Measurements from ENCODE around the gene MYOM1. TPM values are rescaled to one million over a fixed set of nuclear protein-coding genes. Genes with fewer than 3 reads are reported as not detected.
"Not testable (repeated sequence)": the region's sequence is repeated elsewhere in the genome, so short reads cannot be mapped to it uniquely, and the experiment has no call there.

MYOM1 gene
- total RNA-seq, 1 donor from 2014 or later = 0.57 TPM

DNA sequence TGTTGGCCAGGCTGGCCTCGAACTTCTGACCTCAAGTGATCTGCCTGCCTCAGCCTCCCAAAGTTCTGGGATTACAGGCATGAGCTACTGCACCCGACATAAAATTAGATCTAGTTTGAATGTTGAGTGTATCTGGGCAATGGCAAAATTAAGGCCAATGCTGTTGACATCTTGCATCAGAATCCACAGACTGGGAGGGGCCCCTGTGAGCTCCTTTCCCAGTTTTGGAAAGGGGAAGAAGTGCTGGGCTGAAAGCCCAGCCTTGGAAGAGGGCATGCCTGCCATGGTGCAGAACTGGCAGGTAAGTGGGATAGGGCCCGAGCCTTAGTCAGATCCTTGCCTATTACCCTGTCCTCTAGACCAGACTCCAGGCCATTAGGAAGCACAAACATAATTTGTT lies 4.5 kb upstream of the MYOM1 start:
- no peaks in the 10 kb centered on the region for H3K36me3 ChIP-seq (ENCODE audit: insufficient read depth, low read length)
- no peak overlapping the region for H2AFZ ChIP-seq (ENCODE audit: low read depth, low read length)
- Mint-ChIP-seq H3K27ac (ENCODE audit: unreplicated experiment) (no peak overlapping the region), H3K4me3 (ENCODE audit: unreplicated experiment) (no peak overlapping the region), H3K9me3 (ENCODE audit: unreplicated experiment) (no peaks in the 10 kb centered on the region), H3K4me1 (ENCODE audit: low read depth, unreplicated experiment) (peaks cover 2% of the 10 kb centered on the region), H3K27me3 (ENCODE audit: low read depth, unreplicated experiment) (peaks cover 7% of the 10 kb centered on the region), H3K36me3 (ENCODE audit: low read depth, unreplicated experiment) (peaks cover 2% of the 10 kb centered on the region)
- no peak overlapping the region for H3K9ac ChIP-seq (ENCODE audit: low read length)
- TF ChIP-seq CTCF (IDR thresholded peaks at IDR 0.05; ENCODE audit: insufficient read depth, low read depth, low read length) (no peak), EZH2 (IDR thresholded peaks at IDR 0.05; ENCODE audit: insufficient read depth, low read length) (no peak)
- H3K27ac ChIP-seq (ENCODE audit: low read depth, low read length) = no peak overlapping the region
- H3K4me1 ChIP-seq (ENCODE audit: insufficient read depth, low read length) = no peaks in the 10 kb centered on the region
- no peak overlapping the region for H3K4me3 ChIP-seq (ENCODE audit: insufficient read depth, low read depth, low read length)
- no peak for FAIRE-seq
- DNase-seq (ENCODE audit: low read depth) = no peak
- no peak overlapping the region for H3K4me2 ChIP-seq (ENCODE audit: low read length)
- H3K79me2 ChIP-seq (ENCODE audit: insufficient read depth, low read length) = no peaks in the 10 kb centered on the region
- H4K20me1 ChIP-seq (ENCODE audit: insufficient read depth, low read length) = no peaks in the 10 kb centered on the region
- no peaks in the 10 kb centered on the region for H3K9me3 ChIP-seq (ENCODE audit: insufficient read depth, low read depth, low read length)
- no peaks in the 10 kb centered on the region for H3K27me3 ChIP-seq (ENCODE audit: insufficient read depth, low read length)

DNA sequence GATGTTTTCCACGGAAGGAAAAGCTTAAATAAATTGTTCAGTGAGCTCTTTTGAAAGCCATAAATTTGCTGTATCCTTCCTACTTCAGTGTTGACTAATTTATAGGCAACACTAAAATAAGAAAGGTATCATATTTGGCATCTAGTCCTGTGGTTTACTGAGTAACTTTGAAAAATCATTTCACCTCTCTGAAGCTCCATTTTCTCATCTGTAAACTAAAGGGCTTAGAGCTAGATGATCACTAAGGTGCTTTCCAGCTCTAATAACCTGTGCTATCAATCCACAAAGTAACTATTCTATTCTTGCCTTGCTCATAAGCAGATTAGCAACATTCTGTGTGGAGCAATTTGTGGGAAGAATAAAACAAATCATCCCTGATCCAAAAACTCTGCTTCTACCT lies 3.6 kb upstream of the MYOM1 start:
- no peaks in the 10 kb centered on the region for H3K27me3 ChIP-seq (ENCODE audit: insufficient read depth, low read length)
- H3K9ac ChIP-seq (ENCODE audit: low read length) = no peak overlapping the region
- H3K27ac ChIP-seq (ENCODE audit: low read depth, low read length) = no peak overlapping the region
- Mint-ChIP-seq H3K27me3 (ENCODE audit: low read depth, unreplicated experiment) (peaks cover 7% of the 10 kb centered on the region), H3K27ac (ENCODE audit: unreplicated experiment) (no peak overlapping the region), H3K4me1 (ENCODE audit: low read depth, unreplicated experiment) (peaks cover 2% of the 10 kb centered on the region), H3K36me3 (ENCODE audit: low read depth, unreplicated experiment) (peaks cover 2% of the 10 kb centered on the region), H3K9me3 (ENCODE audit: unreplicated experiment) (no peaks in the 10 kb centered on the region), H3K4me3 (ENCODE audit: unreplicated experiment) (no peak overlapping the region)
- H3K79me2 ChIP-seq (ENCODE audit: insufficient read depth, low read length) = no peaks in the 10 kb centered on the region
- H3K4me3 ChIP-seq (ENCODE audit: insufficient read depth, low read depth, low read length) = no peak overlapping the region
- H2AFZ ChIP-seq (ENCODE audit: low read depth, low read length) = no peak overlapping the region
- no peak for TF ChIP-seq EZH2 (IDR thresholded peaks at IDR 0.05; ENCODE audit: insufficient read depth, low read length)
- no peak for TF ChIP-seq CTCF (IDR thresholded peaks at IDR 0.05; ENCODE audit: insufficient read depth, low read depth, low read length)
- H4K20me1 ChIP-seq (ENCODE audit: insufficient read depth, low read length) = no peaks in the 10 kb centered on the region
- no peaks in the 10 kb centered on the region for H3K9me3 ChIP-seq (ENCODE audit: insufficient read depth, low read depth, low read length)
- no peak overlapping the region for H3K4me2 ChIP-seq (ENCODE audit: low read length)
- FAIRE-seq (no peak), DNase-seq (ENCODE audit: low read depth) (no peak)
- no peaks in the 10 kb centered on the region for H3K4me1 ChIP-seq (ENCODE audit: insufficient read depth, low read length)
- H3K36me3 ChIP-seq (ENCODE audit: insufficient read depth, low read length) = no peaks in the 10 kb centered on the region

- TF ChIP-seq CTCF (IDR thresholded peaks at IDR 0.05; ENCODE audit: insufficient read depth, low read depth, low read length) (no peak), EZH2 (IDR thresholded peaks at IDR 0.05; ENCODE audit: insufficient read depth, low read length) (no peak)
- H3K4me3 ChIP-seq (ENCODE audit: insufficient read depth, low read depth, low read length) = no peak overlapping the region
- Mint-ChIP-seq H3K4me1 (ENCODE audit: low read depth, unreplicated experiment) (peaks cover 4% of the 10 kb centered on the region), H3K27me3 (ENCODE audit: low read depth, unreplicated experiment) (peaks cover 6% of the 10 kb centered on the region), H3K27ac (ENCODE audit: unreplicated experiment) (no peak overlapping the region), H3K4me3 (ENCODE audit: unreplicated experiment) (no peak overlapping the region), H3K9me3 (ENCODE audit: unreplicated experiment) (no peaks in the 10 kb centered on the region), H3K36me3 (ENCODE audit: low read depth, unreplicated experiment) (peaks cover 3% of the 10 kb centered on the region)
- no peak for FAIRE-seq
- no peaks in the 10 kb centered on the region for H3K36me3 ChIP-seq (ENCODE audit: insufficient read depth, low read length)
- no peak overlapping the region for H3K27ac ChIP-seq (ENCODE audit: low read depth, low read length)
- H3K9ac ChIP-seq (ENCODE audit: low read length) = no peak overlapping the region
- no peaks in the 10 kb centered on the region for H3K9me3 ChIP-seq (ENCODE audit: insufficient read depth, low read depth, low read length)
- H3K79me2 ChIP-seq (ENCODE audit: insufficient read depth, low read length) = no peaks in the 10 kb centered on the region
- no peak for DNase-seq (ENCODE audit: low read depth)
- no peaks in the 10 kb centered on the region for H3K27me3 ChIP-seq (ENCODE audit: insufficient read depth, low read length)
- H2AFZ ChIP-seq (ENCODE audit: low read depth, low read length) = no peak overlapping the region
- no peak overlapping the region for H3K4me2 ChIP-seq (ENCODE audit: low read length)
- H3K4me1 ChIP-seq (ENCODE audit: insufficient read depth, low read length) = peaks cover 2% of the 10 kb centered on the region
- no peaks in the 10 kb centered on the region for H4K20me1 ChIP-seq (ENCODE audit: insufficient read depth, low read length)
Observed at GRCh38 chr18:3221496-3221895, 1.7 kb upstream of the MYOM1 start.

DNA sequence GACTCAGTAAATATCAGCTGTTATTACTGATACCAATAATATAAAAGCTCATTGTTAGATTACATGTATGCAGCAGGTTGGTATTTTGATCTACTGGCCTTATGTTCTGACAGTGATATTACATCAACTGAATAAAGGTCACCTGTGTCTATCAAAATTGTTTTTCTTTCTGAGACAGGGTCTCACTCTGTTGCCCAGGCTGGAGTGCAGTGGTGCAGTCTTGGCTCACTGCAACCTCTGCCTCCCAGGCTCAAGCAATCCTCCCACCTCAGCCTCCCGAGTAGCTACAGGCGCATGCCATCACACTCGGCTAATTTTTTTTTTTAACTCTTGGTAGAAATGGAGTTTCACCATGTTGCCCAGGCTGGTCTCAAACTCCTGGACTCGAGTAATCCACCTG lies 1.1 kb upstream of the MYOM1 start:
- H3K9me3 ChIP-seq (ENCODE audit: insufficient read depth, low read depth, low read length); H3K36me3 Mint-ChIP-seq (ENCODE audit: low read depth, unreplicated experiment); H3K9me3 Mint-ChIP-seq (ENCODE audit: unreplicated experiment); H3K4me3 ChIP-seq (ENCODE audit: insufficient read depth, low read depth, low read length); H3K27ac ChIP-seq (ENCODE audit: low read depth, low read length); H3K9ac ChIP-seq (ENCODE audit: low read length); H3K27me3 Mint-ChIP-seq (ENCODE audit: low read depth, unreplicated experiment); H2AFZ ChIP-seq (ENCODE audit: low read depth, low read length); H3K4me3 Mint-ChIP-seq (ENCODE audit: unreplicated experiment); H3K4me1 Mint-ChIP-seq (ENCODE audit: low read depth, unreplicated experiment); H3K79me2 ChIP-seq (ENCODE audit: insufficient read depth, low read length); H3K4me1 ChIP-seq (ENCODE audit: insufficient read depth, low read length); H3K4me2 ChIP-seq (ENCODE audit: low read length); DNase-seq (ENCODE audit: low read depth); H3K36me3 ChIP-seq (ENCODE audit: insufficient read depth, low read length); H3K27ac Mint-ChIP-seq (ENCODE audit: unreplicated experiment); H4K20me1 ChIP-seq (ENCODE audit: insufficient read depth, low read length); FAIRE-seq; H3K27me3 ChIP-seq (ENCODE audit: insufficient read depth, low read length): not testable (repeated sequence)

Measured in astrocyte (in vitro differentiated cells and primary cell).